Measurements from ENCODE around the gene CLN5.

Gene CLN5

DNA sequence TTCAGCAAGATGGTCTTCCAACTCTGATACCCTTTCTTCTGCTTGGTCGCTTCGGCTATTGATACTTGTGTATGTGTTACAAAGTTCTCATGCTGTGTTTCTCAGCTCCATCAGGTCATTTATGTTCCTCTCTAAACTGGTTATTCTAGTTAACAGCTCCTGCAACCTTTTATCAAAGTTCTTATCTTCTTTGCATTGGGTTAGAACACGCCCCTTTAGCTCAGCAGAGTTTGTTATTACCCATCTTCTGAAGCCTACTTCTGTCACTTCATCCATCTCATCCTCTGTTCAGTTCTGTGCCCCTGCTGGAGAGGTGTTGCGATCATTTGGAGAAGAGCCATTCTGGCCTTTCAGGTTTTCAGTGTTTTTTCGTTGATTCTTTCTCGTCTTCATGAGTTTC, 24.9 kb upstream of the CLN5 start:
- in situ Hi-C loops (cut with HindIII; ENCODE audit: low pct_unique_long_range_greater_than_20kb, low sequenced_read_pairs): no loop called here
- DNase-seq (ENCODE audit: low read depth in 1 of 2, low spot score in 1 of 2): no peak
- no peak for TF ChIP-seq JUND (IDR thresholded peaks at IDR 0.05; ENCODE audit: low read depth)

DNA sequence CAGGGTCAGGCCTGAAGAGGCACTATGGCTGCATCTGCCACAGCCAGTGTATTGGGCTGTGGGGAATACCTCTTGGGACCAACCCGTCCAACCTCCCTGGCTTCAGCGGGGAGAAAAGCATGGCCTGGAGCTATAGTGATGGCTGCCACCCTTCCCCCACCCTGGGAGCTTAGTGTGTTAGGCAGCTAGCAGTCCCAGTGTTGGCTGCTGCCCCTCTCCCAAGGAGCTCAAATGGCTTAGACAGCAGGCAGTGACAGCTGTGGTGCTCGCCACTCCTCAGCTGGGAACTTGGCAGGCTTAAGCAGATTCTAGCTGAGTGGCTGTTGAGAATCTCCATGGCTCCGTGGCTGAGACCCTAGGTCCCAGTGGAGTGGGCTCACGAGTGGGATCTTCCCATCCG, 23.8 kb upstream of the CLN5 start:
- in situ Hi-C loops (cut with HindIII; ENCODE audit: low pct_unique_long_range_greater_than_20kb, low sequenced_read_pairs): no loop called here
- DNase-seq (ENCODE audit: low read depth in 1 of 2, low spot score in 1 of 2): no peak

DNA sequence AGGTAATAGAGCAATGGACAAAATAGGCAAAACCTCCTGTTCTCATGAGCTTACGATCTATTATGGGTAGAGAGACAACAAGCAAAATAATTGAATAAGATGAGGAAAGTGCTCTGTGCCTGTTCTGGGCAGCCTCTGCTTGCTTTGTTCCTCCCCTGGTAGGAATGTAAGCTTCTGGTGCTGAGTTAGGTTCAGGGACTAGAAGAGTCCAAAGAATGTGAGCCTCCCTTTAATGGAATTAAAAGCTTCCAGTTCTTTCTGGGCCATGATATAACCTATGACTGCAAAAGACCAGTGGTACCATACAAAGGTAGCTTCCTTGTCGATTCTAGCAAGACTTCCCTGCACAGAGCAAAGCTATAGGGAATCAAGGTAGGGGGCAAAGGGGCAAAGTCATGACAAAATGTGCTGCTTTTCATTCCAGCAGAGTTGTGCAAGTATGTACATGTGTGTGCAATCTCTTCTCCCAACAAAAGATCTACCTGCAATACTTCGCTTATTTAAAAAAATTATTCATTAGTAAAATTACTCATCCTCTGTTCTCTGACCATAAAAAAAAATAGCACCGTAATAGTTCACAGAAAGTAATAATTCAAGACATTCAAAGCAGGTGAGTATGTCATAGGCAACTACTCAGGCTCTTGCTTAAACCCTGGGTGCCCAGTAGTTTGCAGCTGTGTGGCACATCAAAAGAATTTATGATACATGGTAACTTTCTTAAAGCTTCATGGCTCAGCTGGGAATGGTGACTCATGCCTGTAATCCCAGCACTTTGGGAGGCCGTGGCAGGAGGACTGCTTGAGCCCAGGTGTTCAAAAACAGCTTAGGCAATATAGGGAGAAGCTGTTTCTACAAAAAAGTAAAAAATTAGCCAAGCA, 22.2 kb upstream of the CLN5 start:
- in situ Hi-C loops (cut with HindIII; ENCODE audit: low pct_unique_long_range_greater_than_20kb, low sequenced_read_pairs): no loop called here
- no peak for DNase-seq (ENCODE audit: low read depth in 1 of 2, low spot score in 1 of 2)
- TF ChIP-seq JUND (IDR thresholded peaks at IDR 0.05; ENCODE audit: low read depth): no peak

More for the DNA sequence above, 23.8 kb upstream of the CLN5 start:
- TF ChIP-seq JUND (IDR thresholded peaks at IDR 0.05; ENCODE audit: low read depth): no peak

DNA sequence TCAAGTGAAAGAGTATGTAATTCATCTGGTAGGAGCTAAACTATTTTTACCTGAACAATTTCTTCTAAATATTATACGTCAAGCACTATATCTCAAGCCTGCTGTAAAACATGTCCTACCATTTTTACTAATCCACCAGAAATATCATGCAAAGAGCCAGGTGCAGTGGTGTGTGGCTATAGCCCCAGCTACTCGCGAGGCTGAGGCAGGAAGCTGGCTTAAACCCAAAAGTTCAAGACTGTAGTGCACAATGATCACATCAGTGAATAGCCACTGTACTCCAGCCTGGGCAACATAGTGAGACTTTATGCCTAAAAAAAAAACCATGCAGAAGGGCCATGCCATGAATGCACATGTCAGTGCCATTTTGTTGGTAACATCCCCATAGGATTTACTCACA, 20.7 kb upstream of the CLN5 start:
- DNase-seq (ENCODE audit: low read depth in 1 of 2, low spot score in 1 of 2): no peak
- TF ChIP-seq JUND (IDR thresholded peaks at IDR 0.05; ENCODE audit: low read depth): no peak
- in situ Hi-C loops (cut with HindIII; ENCODE audit: low pct_unique_long_range_greater_than_20kb, low sequenced_read_pairs): no loop called here

DNA sequence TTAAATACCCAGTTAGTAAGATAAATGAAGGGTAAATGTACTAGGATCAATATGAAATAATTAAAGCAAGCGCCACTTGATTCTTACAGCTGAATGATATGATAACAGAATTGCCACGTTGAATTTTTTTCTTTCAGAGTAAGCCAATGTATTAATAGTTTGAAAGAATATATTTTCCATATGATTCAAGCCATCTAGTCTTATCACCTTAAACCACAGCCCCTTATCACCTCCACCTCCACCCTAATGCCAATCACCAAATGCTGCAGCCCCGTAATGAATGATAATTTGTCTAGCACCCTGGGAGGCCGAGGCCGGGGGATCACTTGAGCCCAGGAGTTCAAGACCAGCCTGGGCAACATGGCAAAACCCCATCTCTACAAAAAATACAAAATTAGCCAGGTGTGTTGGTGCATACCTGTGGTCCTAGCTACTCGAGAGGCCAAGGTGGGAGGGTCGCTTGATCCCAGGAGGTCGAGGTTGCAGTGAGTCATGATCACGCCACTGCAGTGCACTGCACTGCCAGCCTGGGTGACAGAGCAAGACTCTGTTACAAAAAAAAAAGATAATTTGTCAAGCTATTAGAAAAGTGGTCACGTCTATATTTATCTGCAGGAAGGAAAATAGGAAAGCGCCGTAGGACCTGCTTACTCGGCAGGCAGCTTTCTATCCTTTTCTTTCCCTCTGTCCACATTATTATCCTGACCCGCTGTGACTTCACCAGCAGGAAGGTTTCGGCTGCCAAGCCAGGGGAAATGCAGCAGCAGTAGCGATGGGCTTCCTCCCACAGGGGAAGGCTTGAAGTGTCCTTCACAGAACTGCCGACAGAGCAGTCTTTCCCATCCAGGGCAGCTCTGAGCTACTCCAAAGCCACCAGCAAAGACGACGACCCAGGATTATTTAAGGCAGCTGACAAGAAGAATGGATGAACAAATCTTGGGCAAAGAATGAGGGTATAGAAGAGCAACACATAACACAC, 19.7 kb upstream of the CLN5 start:
- in situ Hi-C loops (cut with HindIII; ENCODE audit: low pct_unique_long_range_greater_than_20kb, low sequenced_read_pairs): no loop called here
- TF ChIP-seq JUND (IDR thresholded peaks at IDR 0.05; ENCODE audit: low read depth): no peak
- DNase-seq (ENCODE audit: low read depth in 1 of 2, low spot score in 1 of 2): no peak

DNA sequence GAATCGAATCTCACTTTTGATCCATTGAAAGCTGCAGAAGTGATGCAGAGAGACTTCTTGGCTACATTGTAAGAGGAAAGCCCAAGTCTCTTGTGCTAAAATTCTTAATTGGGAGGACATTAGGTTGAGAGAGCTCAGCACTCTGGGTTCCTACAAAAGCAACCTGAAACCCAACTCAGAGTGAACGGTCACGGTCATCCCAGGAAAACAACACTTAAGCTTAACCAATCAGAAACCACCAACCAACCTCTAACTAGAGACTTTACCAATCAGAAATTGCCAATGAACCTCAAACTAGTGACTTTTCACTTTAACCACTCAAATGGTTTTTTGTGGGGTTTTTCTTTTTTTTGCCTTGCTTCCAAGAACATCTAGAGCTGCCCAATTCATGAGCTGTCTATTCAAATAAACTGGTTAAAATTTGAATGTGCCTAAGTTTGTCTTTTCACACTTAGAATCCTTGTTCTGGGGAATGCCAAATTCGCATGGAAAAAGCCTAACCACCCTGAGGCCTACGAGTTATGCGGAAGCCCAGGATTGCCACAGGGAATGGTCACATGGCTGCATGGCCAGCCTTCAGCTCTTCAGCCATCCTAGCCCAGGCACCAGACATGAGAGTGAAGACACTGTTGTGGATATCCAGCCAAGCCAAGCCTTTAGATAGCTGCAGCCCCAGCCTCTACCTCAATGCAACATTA, 17.8 kb upstream of the CLN5 start:
- in situ Hi-C loops (cut with HindIII; ENCODE audit: low pct_unique_long_range_greater_than_20kb, low sequenced_read_pairs): no loop called here
- TF ChIP-seq JUND (IDR thresholded peaks at IDR 0.05; ENCODE audit: low read depth): no peak
- no peak for DNase-seq (ENCODE audit: low read depth in 1 of 2, low spot score in 1 of 2)

DNA sequence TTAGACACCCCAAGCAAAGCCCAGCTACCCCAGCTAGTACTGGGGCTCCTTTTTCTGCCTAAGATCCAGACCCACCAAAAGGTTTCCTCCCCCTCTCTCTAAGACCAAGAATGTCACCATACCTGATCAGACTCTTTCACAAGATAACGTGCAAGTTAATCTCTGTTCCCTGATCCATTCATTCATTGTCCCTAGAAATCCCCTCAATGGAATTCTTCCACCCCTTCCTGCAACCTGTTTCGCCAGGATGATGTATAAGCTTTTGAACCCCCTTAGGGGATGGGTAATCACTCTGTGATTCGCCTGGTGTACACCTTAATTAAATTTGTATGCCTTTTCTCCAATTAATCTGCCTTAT, 17.3 kb upstream of the CLN5 start:
- DNase-seq (ENCODE audit: low read depth in 1 of 2, low spot score in 1 of 2): no peak
- in situ Hi-C loops (cut with HindIII; ENCODE audit: low pct_unique_long_range_greater_than_20kb, low sequenced_read_pairs): no loop called here
- no peak for TF ChIP-seq JUND (IDR thresholded peaks at IDR 0.05; ENCODE audit: low read depth)

DNA sequence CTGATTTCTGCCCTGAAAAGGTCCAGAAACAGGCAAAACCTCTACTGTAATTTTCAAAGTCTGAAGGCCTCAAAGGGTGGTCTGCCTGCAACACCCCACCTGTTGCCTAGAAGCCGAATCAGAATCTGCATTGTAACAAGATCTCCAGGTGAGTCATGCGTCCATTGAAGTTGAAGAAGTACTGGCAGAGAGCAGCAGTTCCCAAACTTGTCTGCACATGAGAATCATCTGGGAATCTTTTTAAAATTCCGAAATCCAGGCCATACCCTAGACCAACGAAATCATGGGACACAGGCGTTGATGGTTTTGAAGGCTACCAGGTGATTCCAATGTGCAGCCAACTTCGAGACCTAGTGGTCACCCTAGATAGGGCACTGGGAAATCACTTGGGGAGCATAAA, 16.0 kb upstream of the CLN5 start:
- no peak for TF ChIP-seq JUND (IDR thresholded peaks at IDR 0.05; ENCODE audit: low read depth)
- in situ Hi-C loops (cut with HindIII; ENCODE audit: low pct_unique_long_range_greater_than_20kb, low sequenced_read_pairs): no loop called here
- DNase-seq (ENCODE audit: low read depth in 1 of 2, low spot score in 1 of 2): no peak

DNA sequence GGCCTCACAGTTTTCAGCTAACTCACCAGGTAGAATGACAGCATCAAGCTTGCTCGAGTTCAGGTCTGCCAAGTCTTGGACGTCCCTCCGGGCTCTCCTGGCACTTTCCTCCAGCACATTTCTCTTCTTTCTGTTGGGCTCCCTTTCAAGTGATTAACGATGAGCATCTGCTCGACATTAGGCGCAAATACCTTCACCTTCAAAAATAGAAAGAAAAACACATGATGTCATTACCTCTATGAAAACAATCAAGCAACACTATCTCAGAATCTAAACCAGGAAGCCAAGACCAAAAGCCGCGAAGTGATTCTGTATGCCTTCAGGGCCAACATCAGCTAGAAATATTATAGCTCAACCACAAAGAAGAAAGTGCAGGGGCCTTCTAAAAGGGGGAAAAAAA, 15.4 kb upstream of the CLN5 start:
- in situ Hi-C loops (cut with HindIII; ENCODE audit: low pct_unique_long_range_greater_than_20kb, low sequenced_read_pairs): no loop called here
- DNase-seq (ENCODE audit: low read depth in 1 of 2, low spot score in 1 of 2): peak in 1 of 2 experiments; percentile 15

DNA sequence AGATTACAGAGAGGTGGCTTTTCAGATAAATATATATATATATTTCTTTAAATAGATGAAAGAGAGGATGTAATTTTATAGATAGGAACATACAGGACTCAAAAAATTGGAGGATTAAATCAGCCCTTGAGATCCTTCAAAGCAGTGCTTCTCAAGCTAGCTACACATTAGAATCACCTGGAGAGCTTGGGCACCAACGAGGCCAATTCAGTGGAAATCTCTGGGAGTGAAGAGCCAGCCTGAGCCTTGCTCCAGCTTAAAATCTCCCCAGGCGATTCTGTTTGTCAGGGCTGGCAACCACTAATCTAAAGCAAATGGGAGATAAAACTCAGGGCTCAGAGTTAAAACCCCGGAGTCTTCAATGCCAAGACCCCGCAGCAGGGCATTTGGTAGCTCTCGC, 15.0 kb upstream of the CLN5 start:
- no peak for TF ChIP-seq JUND (IDR thresholded peaks at IDR 0.05; ENCODE audit: low read depth)
- in situ Hi-C loops (cut with HindIII; ENCODE audit: low pct_unique_long_range_greater_than_20kb, low sequenced_read_pairs): no loop called here

More for the DNA sequence above, 15.4 kb upstream of the CLN5 start:
- no peak for TF ChIP-seq JUND (IDR thresholded peaks at IDR 0.05; ENCODE audit: low read depth)

DNA sequence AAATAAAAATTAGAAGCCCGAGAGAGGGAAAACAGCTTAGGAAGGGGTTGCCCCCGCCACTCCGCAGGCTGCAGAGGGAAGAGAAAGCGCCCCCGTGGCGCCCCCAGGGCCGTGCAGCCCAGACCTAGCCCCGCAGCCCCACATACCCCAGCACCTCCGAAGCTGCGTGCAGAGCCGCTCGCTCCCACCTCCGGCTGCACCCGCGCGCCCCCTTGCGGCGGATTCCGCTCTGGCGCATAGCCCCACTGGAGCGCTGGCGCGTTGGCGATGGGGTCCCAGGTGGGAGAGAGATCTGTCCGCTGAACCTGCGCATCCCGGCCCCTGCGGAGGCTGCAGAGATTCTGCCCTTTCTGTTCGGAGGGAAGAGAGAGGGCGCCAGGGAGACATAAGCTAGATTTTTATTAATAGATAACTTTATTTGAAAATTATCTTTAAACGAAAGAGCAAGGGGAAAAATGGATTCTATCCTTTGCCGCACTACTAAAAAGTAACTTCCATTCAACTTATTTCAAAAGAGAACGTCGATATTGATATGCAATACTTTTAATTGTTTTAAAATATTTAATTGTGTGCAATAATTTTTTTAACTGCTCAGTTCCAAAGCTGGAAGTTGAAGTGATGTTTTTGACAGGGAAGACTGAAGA, 11.7 kb upstream of the CLN5 start:
- TF ChIP-seq JUND (IDR thresholded peaks at IDR 0.05; ENCODE audit: low read depth): no peak
- in situ Hi-C loops (cut with HindIII; ENCODE audit: low pct_unique_long_range_greater_than_20kb, low sequenced_read_pairs): no loop called here
- DNase-seq (ENCODE audit: low read depth in 1 of 2, low spot score in 1 of 2): peak; percentile 51 to 60

More for the DNA sequence above, 15.0 kb upstream of the CLN5 start:
- DNase-seq (ENCODE audit: low read depth in 1 of 2, low spot score in 1 of 2): no peak

DNA sequence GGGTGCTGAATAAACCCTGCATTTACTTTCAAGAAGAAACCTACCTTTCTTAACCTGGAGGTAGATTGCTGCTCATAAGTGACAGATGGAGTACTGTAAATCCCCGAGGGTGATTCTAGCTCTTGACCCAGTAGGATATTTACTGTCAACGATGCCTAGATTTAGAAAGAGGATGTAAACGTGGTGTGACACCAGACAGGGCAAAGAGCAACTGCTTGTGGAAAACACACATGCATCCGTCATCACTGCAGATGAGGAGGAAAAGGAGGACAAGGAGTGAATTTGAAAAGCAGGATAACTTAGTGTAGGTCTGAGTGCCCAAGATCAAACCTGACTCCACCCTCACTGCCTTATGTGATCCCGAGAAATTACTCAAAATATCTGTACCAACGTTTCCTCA, 9.8 kb upstream of the CLN5 start:
- no peak for TF ChIP-seq JUND (IDR thresholded peaks at IDR 0.05; ENCODE audit: low read depth)
- in situ Hi-C loops (cut with HindIII; ENCODE audit: low pct_unique_long_range_greater_than_20kb, low sequenced_read_pairs): no loop called here
- no peak for DNase-seq (ENCODE audit: low read depth in 1 of 2, low spot score in 1 of 2)
